ACC112 (cell line): ENCODE measurements around the gene PRR14L.
"Not testable (repeated sequence)": the region's sequence is repeated elsewhere in the genome, so short reads cannot be mapped to it uniquely, and the experiment has no call there.

Experiments used
- H2AFZ ChIP-seq: fragments of 200-600 bp; sonication (generic); one replicate; pipeline ENCODE4 v1.6.0; 2017; ENCODE audit warnings: antibody characterized with exemption, low read length; ENCODE audit not compliant: unreplicated experiment
- H3K27ac ChIP-seq: fragments of 200-600 bp; sonication (generic); 2 replicates; pipeline ENCODE4 v1.5.1; 2014; ENCODE audit warnings: low read depth, mild to moderate bottlenecking, antibody characterized with exemption, low read length, moderate library complexity
- H3K27me3 ChIP-seq: fragments of 200-600 bp; sonication (generic); 2 replicates; pipeline ENCODE4 v1.6.1; 2014; ENCODE audit warnings: mild to moderate bottlenecking, antibody characterized with exemption, low read length, moderate library complexity, mixed read lengths; ENCODE audit not compliant: insufficient read depth
- H3K36me3 ChIP-seq: fragments of 200-600 bp; sonication (generic); 2 replicates; pipeline ENCODE4 v1.6.1; 2016; ENCODE audit warnings: mild to moderate bottlenecking, antibody characterized with exemption, low read length, moderate library complexity, mixed read lengths; ENCODE audit not compliant: insufficient read depth
- H3K4me1 ChIP-seq: fragments of 200-600 bp; sonication (generic); one replicate; pipeline ENCODE4 v1.6.1; 2016; ENCODE audit warnings: low read length, mixed read lengths; ENCODE audit not compliant: insufficient read depth, unreplicated experiment, control insufficient read depth
- H3K4me3 ChIP-seq: fragments of 200-600 bp; sonication (generic); 2 replicates; pipeline ENCODE4 v1.5.1; 2014; ENCODE audit warnings: mild to moderate bottlenecking, low read depth, low read length
- H3K79me2 ChIP-seq: fragments of 200-600 bp; sonication (generic); one replicate; pipeline ENCODE4 v1.6.0; 2016; ENCODE audit warnings: low read length; ENCODE audit not compliant: control insufficient read depth, unreplicated experiment, insufficient read depth

The PRR14L gene

GRCh38 chr22:31740314-31740713 lies 9.6 kb downstream of the PRR14L start:
- not testable (repeated sequence) for H3K27ac ChIP-seq, H2AFZ ChIP-seq, H3K27me3 ChIP-seq, H3K4me1 ChIP-seq, H3K4me3 ChIP-seq, H3K36me3 ChIP-seq
- H3K79me2 ChIP-seq = peaks cover 28% of the 10 kb centered on the region

DNA sequence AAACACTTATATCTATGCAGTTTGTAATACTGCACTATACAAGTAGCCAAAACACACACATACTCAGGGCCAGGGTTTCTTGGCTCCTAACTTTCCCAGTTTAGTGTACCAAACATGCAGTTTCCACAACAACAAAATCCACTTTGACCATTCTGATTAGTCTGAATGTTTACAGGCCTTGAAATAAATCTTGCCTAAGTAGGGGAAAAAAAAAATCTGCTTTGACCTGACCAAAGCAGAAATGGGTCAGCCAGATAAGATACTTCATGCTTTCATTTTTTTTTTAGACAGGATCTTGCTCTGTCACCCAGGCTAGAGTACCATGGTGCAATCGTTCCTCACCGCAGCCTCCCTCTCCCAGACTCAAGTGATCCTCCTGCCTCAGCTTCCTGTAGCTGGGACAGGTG lies 10.1 kb downstream of the PRR14L start:
- Histone ChIP-seq H3K36me3 (no peaks in the 10 kb centered on the region), H3K4me3 (no peak overlapping the region), H3K4me1 (peaks cover 3% of the 10 kb centered on the region), H2AFZ (no peak overlapping the region), H3K27me3 (no peaks in the 10 kb centered on the region), H3K27ac (no peak overlapping the region), H3K79me2 (peaks cover 27% of the 10 kb centered on the region)

GRCh38 chr22:31738566-31738965 lies 11.4 kb downstream of the PRR14L start:
- Histone ChIP-seq H3K36me3 (no peaks in the 10 kb centered on the region), H3K79me2 (peaks cover 24% of the 10 kb centered on the region), H3K4me3 (no peak overlapping the region), H3K27me3 (no peaks in the 10 kb centered on the region), H3K27ac (no peak overlapping the region), H2AFZ (no peak overlapping the region), H3K4me1 (peaks cover 11% of the 10 kb centered on the region)

DNA sequence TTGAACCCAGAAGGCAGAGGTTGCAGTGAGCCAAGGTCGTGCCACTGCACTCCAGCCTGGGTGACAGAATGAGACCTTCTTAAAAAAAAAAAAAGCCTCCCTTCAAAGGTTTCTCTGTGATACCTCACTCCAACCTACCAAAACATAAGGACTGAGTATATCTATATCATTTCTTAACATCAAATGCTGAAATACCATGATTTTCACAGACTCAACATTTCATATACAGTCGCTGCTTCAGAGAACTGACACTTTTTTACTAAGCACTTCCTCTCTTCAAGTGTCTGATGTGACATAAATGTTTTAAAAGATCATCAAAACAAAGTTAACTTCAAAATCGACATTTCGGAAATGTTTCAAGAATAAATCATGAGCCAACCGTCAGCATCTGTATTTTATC lies 12.0 kb downstream of the PRR14L start:
- Histone ChIP-seq H3K27ac (no peak overlapping the region), H3K4me1 (peaks cover 11% of the 10 kb centered on the region), H3K4me3 (no peak overlapping the region), H3K36me3 (no peaks in the 10 kb centered on the region), H2AFZ (no peak overlapping the region), H3K79me2 (peaks cover 27% of the 10 kb centered on the region), H3K27me3 (no peaks in the 10 kb centered on the region)

GRCh38 chr22:31736458-31736857 lies 13.5 kb downstream of the PRR14L start:
- Histone ChIP-seq H3K27ac (no peak overlapping the region), H3K79me2 (peaks cover 25% of the 10 kb centered on the region), H3K36me3 (no peaks in the 10 kb centered on the region), H3K27me3 (no peaks in the 10 kb centered on the region), H2AFZ (no peak overlapping the region), H3K4me3 (no peak overlapping the region), H3K4me1 (peaks cover 11% of the 10 kb centered on the region)

DNA sequence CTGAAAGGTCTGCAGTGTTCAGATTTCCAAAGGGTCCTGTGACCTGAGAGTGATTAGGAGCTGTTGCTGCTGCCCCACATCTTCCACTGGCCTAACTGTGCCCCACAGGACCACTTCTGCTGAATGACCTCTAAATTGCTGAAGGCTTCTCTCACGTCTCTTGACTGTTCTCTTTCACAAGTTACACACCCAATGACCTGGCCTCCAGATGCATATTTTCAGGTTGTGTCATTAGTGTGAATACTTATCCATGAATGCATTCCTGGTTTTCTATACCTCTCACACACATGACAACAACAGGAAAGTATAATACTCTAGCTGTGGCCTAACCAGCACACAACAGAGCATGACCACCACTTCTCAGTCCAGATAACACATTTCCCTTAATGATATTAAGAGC lies 15.4 kb downstream of the PRR14L start:
- Histone ChIP-seq H3K79me2 (peaks cover 21% of the 10 kb centered on the region), H2AFZ (no peak overlapping the region), H3K27ac (peak overlapping the region; percentile 61), H3K27me3 (no peaks in the 10 kb centered on the region), H3K4me3 (no peak overlapping the region), H3K36me3 (no peaks in the 10 kb centered on the region), H3K4me1 (peaks cover 11% of the 10 kb centered on the region)

DNA sequence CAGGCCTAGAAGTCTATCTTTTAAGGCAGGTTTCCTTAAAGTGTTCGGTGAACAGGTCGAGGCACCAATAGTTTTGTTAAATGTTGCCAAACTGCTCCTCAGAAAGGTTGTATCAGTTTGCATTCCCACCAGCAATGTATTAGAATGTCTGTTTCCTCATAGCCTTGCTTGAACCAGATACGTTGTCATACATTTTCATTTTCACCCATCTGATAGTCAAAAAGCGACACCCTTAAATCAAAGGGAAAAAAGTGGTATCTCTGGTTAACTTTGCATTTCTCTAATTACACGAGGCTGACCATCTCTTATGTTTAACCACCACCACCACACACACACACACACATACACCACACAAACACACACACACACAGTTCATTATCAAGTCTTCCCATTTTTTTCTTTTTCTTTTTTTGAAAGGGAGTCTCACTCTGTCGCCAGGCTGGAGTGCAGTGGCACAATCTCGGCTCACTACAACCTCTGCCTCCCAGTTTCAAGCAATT lies 16.3 kb downstream of the PRR14L start:
- H3K79me2 ChIP-seq = peaks cover 17% of the 10 kb centered on the region
- H2AFZ ChIP-seq = no peak overlapping the region
- H3K4me1 ChIP-seq = peaks cover 11% of the 10 kb centered on the region
- no peaks in the 10 kb centered on the region for H3K36me3 ChIP-seq
- no peaks in the 10 kb centered on the region for H3K27me3 ChIP-seq
- H3K27ac ChIP-seq = no peak overlapping the region
- no peak overlapping the region for H3K4me3 ChIP-seq

- Histone ChIP-seq H2AFZ (no peak overlapping the region), H3K4me1 (peaks cover 11% of the 10 kb centered on the region), H3K4me3 (no peak overlapping the region), H3K27me3 (no peaks in the 10 kb centered on the region), H3K79me2 (peaks cover 16% of the 10 kb centered on the region), H3K36me3 (no peaks in the 10 kb centered on the region), H3K27ac (no peak overlapping the region)
Observed at GRCh38 chr22:31732089-31732829, 17.7 kb downstream of the PRR14L start.

DNA sequence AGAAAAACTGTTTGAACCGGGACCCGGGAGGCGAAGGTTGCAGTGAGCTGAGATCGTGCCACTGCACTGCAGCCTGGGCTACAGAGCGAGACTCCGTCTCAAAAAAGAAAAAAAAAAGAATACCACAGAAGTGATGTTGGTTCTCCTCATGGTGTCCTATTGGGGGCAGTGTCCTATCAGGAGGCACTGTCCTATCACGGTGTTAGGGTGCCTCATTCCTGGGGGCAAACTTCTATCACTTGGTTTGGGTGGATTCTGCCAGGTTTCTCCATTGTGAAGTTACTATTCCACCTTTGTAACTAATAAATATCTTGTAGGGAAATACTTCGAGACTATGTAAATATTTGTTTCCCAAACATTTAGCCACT lies 19.6 kb downstream of the PRR14L start:
- no peaks in the 10 kb centered on the region for H3K36me3 ChIP-seq
- peaks cover 11% of the 10 kb centered on the region for H3K79me2 ChIP-seq
- no peak overlapping the region for H3K4me3 ChIP-seq
- no peak overlapping the region for H2AFZ ChIP-seq
- no peaks in the 10 kb centered on the region for H3K27me3 ChIP-seq
- H3K27ac ChIP-seq = no peak overlapping the region
- H3K4me1 ChIP-seq = peaks cover 11% of the 10 kb centered on the region

DNA sequence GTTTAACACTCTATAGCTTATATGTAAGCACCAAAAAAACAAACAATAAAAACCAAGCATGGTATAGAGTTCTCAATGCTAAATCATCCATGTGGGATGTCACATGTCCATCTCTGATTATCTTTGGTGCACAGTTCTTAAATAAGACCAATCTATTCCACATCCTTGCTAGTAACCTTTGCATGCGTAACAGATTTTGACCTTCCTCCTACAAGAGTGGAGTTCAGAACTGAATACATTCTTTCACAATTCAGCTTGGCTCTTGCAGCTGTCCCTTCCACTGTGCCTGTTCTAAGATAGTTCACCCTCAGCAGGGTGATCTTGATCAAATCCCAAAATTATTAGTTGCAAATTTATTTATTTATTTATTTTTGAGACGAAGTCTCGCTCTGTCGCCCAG lies 21.1 kb downstream of the PRR14L start:
- no peak overlapping the region for H3K27ac ChIP-seq
- H3K36me3 ChIP-seq = no peaks in the 10 kb centered on the region
- no peaks in the 10 kb centered on the region for H3K27me3 ChIP-seq
- no peak overlapping the region for H2AFZ ChIP-seq
- H3K4me1 ChIP-seq = no peaks in the 10 kb centered on the region
- peaks cover 9% of the 10 kb centered on the region for H3K79me2 ChIP-seq
- no peak overlapping the region for H3K4me3 ChIP-seq

DNA sequence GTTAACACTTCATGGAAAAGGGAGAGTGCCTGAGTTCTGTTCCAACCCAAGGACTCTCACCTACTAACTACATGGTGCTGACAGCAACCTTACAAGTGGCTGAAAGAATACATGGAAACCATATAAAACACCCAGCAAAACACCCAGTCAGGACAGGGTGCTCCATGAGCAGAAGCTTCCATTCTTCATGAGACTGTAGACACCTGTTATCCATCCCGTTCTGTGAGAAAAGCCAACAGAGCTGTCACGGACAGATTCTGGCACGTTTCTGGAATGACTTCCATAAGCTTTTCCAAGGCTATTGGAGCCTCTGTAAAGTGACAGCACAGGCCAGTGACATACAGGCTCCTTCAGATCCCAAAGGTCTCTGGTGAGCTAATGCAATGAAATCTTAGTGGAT lies 23.2 kb downstream of the PRR14L start:
- Histone ChIP-seq H3K79me2 (peaks cover under 1% of the 10 kb centered on the region), H3K4me1 (no peaks in the 10 kb centered on the region), H3K4me3 (no peak overlapping the region), H3K27ac (no peak overlapping the region), H3K36me3 (no peaks in the 10 kb centered on the region), H3K27me3 (no peaks in the 10 kb centered on the region), H2AFZ (no peak overlapping the region)
